ENCODE measurements around the gene IER5.

Gene IER5

GRCh38 chr1:181135815-181136737 is 47.6 kb downstream of the IER5 start:
- peak in 1 of 2 donors; percentile 70 for DNase-seq

GRCh38 chr1:181136738-181137122 is 48.2 kb downstream of the IER5 start:
- no peak for DNase-seq

GRCh38 chr1:181137217-181137743 is 48.8 kb downstream of the IER5 start:
- DNase-seq = no peak

GRCh38 chr1:181139631-181140061 is 51.1 kb downstream of the IER5 start:
- no peak for DNase-seq

- no peak for DNase-seq
Measured at GRCh38 chr1:181140398-181140797, 51.9 kb downstream of the IER5 start.

- no peak for DNase-seq
Measured at GRCh38 chr1:181140891-181141290, 52.4 kb downstream of the IER5 start.

- DNase-seq = peak in 1 of 2 donors; percentile 45
Measured at GRCh38 chr1:181141431-181141910, 53.0 kb downstream of the IER5 start.
